DMS79 (cell line): ENCODE data around the gene NUDCD3.

Experiments
- DNase-seq: peaks from one replicate; lab custom pipeline; 2025; lab: John Stamatoyannopoulos, UW

The NUDCD3 gene

DNA sequence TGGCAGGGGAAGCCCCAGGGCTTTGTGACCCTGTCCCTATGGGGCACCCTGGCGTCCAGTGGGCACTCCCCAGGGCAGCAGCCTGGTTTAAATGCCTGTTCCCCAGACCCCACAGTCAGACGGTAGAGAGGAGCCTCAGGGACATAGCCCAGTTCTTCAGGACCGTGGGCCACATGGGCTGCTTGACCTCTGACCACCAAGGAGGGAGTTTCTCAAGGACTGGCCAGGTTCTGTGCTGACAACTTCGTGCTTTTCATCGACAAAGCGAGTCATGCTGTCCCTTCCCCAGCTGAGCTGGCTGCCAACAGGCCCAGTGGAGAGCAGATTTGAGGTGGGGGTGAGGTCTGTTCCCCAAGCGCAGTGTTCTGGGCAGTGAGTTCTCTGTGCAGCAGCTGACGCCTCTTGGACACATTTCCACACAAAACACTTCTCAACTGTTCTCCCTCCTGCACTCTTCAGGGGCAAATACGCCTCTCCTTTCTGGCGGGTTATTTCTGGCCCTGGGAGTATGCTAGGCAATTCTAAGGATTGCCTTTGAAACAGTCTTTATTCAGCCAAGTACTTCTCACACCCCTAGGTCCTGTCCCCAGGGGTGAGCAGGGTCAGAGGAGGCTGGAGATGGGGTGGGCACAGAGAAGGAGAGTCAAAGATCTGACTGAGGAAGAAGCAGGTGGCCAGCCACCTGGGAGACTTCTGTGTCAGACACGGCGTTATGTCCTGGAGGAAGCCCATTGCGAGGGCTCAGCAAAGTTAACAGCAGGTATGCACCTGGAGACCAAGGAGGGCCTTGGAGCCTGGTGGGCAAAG, 107.8 kb downstream of the NUDCD3 start:
- no peak for DNase-seq

DNA sequence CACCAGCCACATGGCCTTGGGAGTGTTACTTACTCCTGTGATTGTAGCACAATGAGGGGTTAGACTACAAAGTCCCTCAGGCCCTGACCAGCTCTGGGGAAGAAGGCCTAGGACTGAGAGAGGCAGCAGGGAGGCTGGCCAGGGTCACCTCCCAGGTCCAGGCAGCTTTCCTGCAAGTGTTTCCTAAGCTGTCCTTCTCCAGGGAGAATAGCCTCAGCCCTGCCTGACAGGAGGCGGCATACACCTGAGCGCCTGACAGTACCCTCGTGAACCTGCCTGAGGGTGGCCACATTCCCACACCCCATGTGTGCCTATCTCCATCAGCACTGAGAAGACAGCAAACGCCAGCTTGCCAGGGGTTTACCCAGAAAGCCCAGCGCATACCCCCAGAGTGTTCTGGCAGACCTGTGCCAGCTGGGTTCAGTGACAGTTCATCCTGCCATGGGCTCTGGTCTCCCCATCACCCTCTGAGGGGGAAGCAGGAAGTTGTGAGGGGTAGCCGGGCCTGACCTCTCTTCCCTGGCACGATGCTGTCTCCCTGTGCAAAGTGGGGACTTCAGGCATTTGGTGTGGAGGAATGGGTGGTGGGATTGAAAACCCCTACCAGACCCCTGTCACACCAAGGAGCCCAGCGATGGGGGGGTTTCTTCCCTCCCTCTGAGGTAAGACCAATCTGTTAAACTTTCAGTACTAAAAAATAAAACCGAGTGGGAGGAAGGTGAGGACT, 108.8 kb downstream of the NUDCD3 start:
- DNase-seq = no peak

GRCh38 chr7:44380831-44381493, 109.5 kb downstream of the NUDCD3 start:
- DNase-seq = no peak

DNA sequence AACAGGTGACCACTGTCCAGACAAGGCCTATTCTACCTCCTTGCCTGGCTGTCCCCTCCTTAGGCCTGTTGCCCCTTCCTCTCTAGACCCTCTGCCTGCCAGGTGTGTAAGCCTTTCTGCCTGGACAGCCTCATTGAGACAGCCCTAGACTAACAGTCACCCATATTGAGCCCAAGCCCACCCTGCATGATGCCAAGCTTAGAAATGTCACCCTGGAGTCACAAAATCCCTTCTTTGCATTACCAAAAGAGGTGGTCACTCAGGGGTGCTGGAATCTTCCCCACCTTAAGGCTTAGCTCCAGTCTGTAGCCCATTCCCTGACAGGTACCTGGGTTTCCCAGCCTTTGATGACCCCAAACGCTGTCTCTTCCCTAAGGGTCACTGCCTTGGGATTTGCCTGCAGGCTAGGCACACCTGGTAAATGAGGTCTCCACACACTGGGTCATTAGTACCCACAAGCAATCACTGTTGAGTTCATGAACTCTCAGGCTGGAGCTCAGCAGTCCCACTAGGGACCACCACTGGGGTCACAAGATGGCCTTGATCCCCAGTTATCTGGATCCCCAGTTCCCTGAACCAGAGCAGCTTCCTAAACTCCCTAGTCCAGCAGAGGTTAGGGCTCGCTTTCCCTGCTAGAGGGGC, 110.1 kb downstream of the NUDCD3 start:
- no peak for DNase-seq

- DNase-seq = no peak
Observed at GRCh38 chr7:44379366-44380188, 110.9 kb downstream of the NUDCD3 start.

GRCh38 chr7:44378744-44379143, 111.7 kb downstream of the NUDCD3 start:
- no peak for DNase-seq

DNA sequence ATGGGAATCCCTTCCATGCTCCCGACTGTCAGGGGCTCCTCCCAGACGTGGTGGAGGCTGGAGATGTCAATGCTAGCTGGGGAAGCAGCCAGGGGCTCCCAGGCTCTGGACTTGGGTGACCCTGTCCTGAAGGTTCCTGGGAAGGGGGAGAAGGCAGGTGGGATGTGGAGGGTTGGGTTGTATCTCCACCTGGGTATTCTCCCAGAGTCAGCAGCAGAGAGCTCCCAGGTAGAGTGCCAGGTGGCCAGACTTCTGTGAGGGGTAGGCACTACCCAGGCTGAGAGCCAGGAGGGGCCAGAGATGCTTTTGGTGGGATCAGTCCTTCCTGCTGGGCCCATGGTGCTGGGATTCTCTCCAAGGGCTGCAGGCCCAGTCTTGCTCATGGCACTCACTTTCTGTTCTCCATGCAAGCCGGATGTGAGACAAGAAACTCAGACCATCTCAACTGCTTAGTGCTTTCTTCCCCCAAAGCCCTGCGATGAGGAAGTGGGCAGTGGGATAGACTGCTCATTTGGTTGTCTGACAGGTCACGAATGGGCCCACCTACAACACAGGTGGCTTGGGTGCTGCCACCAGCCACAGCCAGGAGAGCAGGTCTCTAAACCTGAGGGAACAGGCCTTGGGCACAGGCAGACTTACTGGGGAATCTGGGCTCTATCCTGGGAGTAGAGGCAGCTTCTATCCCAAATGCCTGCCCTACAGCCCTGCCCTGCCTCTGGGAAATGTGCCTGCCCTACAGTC, 112.6 kb downstream of the NUDCD3 start:
- no peak for DNase-seq

GRCh38 chr7:44377134-44377463, 113.4 kb downstream of the NUDCD3 start:
- no peak for DNase-seq

GRCh38 chr7:44376429-44377133, 113.9 kb downstream of the NUDCD3 start:
- no peak for DNase-seq

- DNase-seq = no peak
Observed at GRCh38 chr7:44375926-44376342, 114.5 kb downstream of the NUDCD3 start.

DNA sequence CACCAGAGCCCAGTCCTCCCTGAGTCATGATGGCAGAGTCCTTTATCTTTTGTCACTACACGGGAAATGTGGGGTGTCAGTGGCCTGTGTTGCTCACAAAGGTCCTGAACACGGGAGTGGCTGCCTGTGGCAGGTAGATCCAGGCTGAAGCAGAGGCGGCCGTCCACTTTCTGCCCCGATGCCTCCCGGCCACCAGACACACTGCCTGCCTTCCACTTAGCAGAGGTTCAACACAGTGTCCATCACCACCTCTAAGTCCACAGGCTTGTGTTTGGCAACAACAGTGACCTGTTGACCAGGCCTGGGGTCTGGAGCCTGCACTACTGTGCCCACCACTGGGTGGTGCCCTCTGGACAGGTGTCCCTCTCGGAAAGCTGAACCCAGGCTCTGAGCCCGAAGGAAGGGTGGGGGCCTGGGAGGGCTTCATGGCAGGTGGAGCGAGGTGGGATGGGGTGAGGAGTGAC, 115.2 kb downstream of the NUDCD3 start:
- no peak for DNase-seq

- no peak for DNase-seq
Observed at GRCh38 chr7:44374007-44374763, 116.3 kb downstream of the NUDCD3 start.

DNA sequence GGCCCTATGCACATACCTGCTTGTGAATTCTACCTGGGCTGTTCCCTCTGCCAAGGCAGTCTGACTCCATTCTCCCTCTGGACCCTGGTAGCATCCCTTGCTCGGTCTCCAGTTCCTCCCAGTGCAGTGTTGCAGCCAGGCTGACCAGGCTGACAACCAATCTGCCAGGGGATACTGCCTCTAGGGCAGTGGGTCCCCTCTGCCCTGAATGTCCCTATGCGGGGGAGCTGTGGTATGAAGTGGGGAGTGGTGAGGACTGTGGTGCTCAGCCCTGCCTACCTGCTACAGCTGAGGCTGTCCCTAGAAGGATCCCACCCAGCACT, 117.1 kb downstream of the NUDCD3 start:
- DNase-seq = no peak

GRCh38 chr7:44372560-44373417, 117.7 kb downstream of the NUDCD3 start:
- DNase-seq = no peak

- DNase-seq = no peak
Observed at GRCh38 chr7:44368885-44369284, 121.6 kb downstream of the NUDCD3 start.

DNA sequence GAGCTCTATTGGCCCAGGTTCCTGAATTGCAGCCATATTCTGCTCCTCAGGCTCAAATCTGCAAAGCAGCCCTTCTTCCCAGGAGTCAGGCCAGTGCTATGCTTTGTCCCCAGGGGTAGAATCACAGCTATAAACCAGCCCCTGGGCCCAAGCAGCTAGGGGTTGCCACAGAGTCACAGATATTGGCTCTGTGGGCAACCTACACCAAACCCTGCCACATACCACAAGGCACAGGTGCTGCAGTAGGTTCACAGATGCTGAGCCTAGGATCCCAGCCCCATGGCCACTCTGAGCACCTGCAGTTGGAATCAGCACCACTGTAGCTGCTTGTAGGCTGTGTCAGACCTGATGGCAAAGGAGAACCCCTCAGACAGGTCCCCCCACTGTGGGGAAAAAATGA, 122.0 kb downstream of the NUDCD3 start:
- DNase-seq = no peak

DNA sequence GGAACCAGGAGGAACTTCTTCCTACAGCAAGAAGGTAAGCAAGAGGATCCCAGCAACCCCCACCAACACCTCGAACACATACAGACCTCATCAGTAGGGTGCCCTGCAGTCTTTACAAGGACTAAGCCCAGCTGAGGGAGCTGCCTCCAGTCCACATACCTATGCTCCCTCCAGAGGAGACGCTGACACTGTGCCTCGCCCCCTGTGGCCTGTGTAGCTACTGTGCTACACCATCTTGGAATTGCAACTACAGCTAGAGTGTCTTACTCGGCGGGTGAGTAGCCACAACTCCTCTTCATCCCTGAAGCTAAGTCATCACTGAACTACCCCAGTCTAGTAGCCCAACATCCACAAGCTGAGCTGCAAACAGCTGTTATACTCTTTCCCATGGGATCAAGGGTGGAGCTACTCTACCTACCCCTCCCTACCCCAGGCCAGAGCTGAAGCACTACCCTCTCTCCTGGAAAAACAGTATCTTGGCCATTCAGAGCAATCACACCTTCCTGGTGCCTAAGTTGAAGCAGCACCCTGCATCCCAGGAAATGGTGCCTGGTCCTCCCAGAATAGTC, 122.9 kb downstream of the NUDCD3 start:
- no peak for DNase-seq

- DNase-seq = no peak
Observed at GRCh38 chr7:44366986-44367385, 123.5 kb downstream of the NUDCD3 start.
